IMR-90 (cell line): Measurements from ENCODE around the gene INO80E. TPM values are rescaled to one million over a fixed set of nuclear protein-coding genes. Genes with fewer than 3 reads are reported as not detected.

ENCODE experiments used
- polyA plus RNA-seq, 3 experiments: library from polyadenylated mRNA; depleted of rRNA; stranded (reverse); fragments of >200 nt; gene quantifications; 2 replicates each; pipeline ENCODE4 v1.2.3, GENCODE V29; 2012; ENCODE audit warnings: low replicate concordance in 1 of 3
- total RNA-seq: library from RNA; depleted of rRNA; stranded (reverse); fragments of >200 nt; gene quantifications from 2 replicates; pipeline ENCODE4 v1.2.3, GENCODE V29; 2012; rRNA removed

Gene INO80E
- total and polyA plus RNA-seq, 2 of the 4 experiments (the other 2 are of a cell fraction) = 40.9 to 42.1 TPM

Other genes with a start within 250 kb of the INO80E start
- gene ZG16, start 218.0 kb upstream of the INO80E start, total RNA-seq = not detected in 2 replicates
- gene ZG16, start 218.0 kb upstream of the INO80E start, polyA plus RNA-seq (2012; rRNA removed) = not detected in 2 replicates
- gene KIF22, start 205.5 kb upstream of the INO80E start, total RNA-seq = 40.8 and 43.0 TPM in 2 replicates
- 65.1 and 66.0 TPM in 2 replicates for gene KIF22, start 205.5 kb upstream of the INO80E start, polyA plus RNA-seq (2012; rRNA removed)
- 113 and 127 TPM in 2 replicates for gene MAZ, start 189.7 kb upstream of the INO80E start, total RNA-seq
- gene MAZ, start 189.7 kb upstream of the INO80E start, polyA plus RNA-seq (2012; rRNA removed) = 124 and 138 TPM in 2 replicates
- gene PRRT2, start 184.0 kb upstream of the INO80E start, total RNA-seq = 0.90 and 1.4 TPM in 2 replicates
- gene PRRT2, start 184.0 kb upstream of the INO80E start, polyA plus RNA-seq (2012; rRNA removed) = 10.5 and 10.7 TPM in 2 replicates
- gene PAGR1, start 180.1 kb upstream of the INO80E start, total RNA-seq = 10.6 and 15.3 TPM in 2 replicates
- 22.1 and 26.4 TPM in 2 replicates for gene PAGR1, start 180.1 kb upstream of the INO80E start, polyA plus RNA-seq (2012; rRNA removed)
- gene MVP, start 175.8 kb upstream of the INO80E start, total RNA-seq = 221 and 319 TPM in 2 replicates
- 204 and 231 TPM in 2 replicates for gene MVP, start 175.8 kb upstream of the INO80E start, polyA plus RNA-seq (2012; rRNA removed)
- 47.1 and 48.3 TPM in 2 replicates for gene CDIPT, start 133.0 kb upstream of the INO80E start, total RNA-seq
- 100 and 111 TPM in 2 replicates for gene CDIPT, start 133.0 kb upstream of the INO80E start, polyA plus RNA-seq (2012; rRNA removed)
- gene SEZ6L2, start 96.7 kb upstream of the INO80E start, total RNA-seq = 0.72 and 0.83 TPM in 2 replicates
- gene SEZ6L2, start 96.7 kb upstream of the INO80E start, polyA plus RNA-seq (2012; rRNA removed) = 10.0 and 10.5 TPM in 2 replicates
- gene ASPHD1, start 95.8 kb upstream of the INO80E start, total RNA-seq = 4.1 and 4.2 TPM in 2 replicates
- 14.5 and 15.7 TPM in 2 replicates for gene ASPHD1, start 95.8 kb upstream of the INO80E start, polyA plus RNA-seq (2012; rRNA removed)
- gene KCTD13, start 70.0 kb upstream of the INO80E start, total RNA-seq = 3.1 and 4.1 TPM in 2 replicates
- gene KCTD13, start 70.0 kb upstream of the INO80E start, polyA plus RNA-seq (2012; rRNA removed) = 20.7 and 22.2 TPM in 2 replicates
- 44.2 and 47.0 TPM in 2 replicates for gene TMEM219, start 34.2 kb upstream of the INO80E start, total RNA-seq
- gene TMEM219, start 34.2 kb upstream of the INO80E start, polyA plus RNA-seq (2012; rRNA removed) = 94.3 and 95.3 TPM in 2 replicates
- gene TAOK2, start 22.4 kb upstream of the INO80E start, total RNA-seq = 31.7 and 32.8 TPM in 2 replicates
- 23.0 and 26.4 TPM in 2 replicates for gene TAOK2, start 22.4 kb upstream of the INO80E start, polyA plus RNA-seq (2012; rRNA removed)
- 5.0 and 5.8 TPM in 2 replicates for gene HIRIP3, start 624 bp upstream of the INO80E start, total RNA-seq
- 10.5 and 13.7 TPM in 2 replicates for gene HIRIP3, start 624 bp upstream of the INO80E start, polyA plus RNA-seq (2012; rRNA removed)
- under 0.01 TPM in 1 of 2 replicates, not detected in the other for gene DOC2A, start 14.8 kb downstream of the INO80E start, total RNA-seq
- gene DOC2A, start 14.8 kb downstream of the INO80E start, polyA plus RNA-seq (2012; rRNA removed) = 0.48 and 0.50 TPM in 2 replicates
- gene C16orf92, start 27.0 kb downstream of the INO80E start, total RNA-seq = not detected in 2 replicates
- not detected in 2 replicates for gene C16orf92, start 27.0 kb downstream of the INO80E start, polyA plus RNA-seq (2012; rRNA removed)
- not detected in 2 replicates for gene TLCD3B, start 35.0 kb downstream of the INO80E start, total RNA-seq
- gene TLCD3B, start 35.0 kb downstream of the INO80E start, polyA plus RNA-seq (2012; rRNA removed) = 0.14 and 0.19 TPM in 2 replicates
- 1,576 and 1,697 TPM in 2 replicates for gene ALDOA, start 69.5 kb downstream of the INO80E start, total RNA-seq
- 1,990 and 2,139 TPM in 2 replicates for gene ALDOA, start 69.5 kb downstream of the INO80E start, polyA plus RNA-seq (2012; rRNA removed)
- 209 and 222 TPM in 2 replicates for gene PPP4C, start 79.8 kb downstream of the INO80E start, total RNA-seq
- 200 and 202 TPM in 2 replicates for gene PPP4C, start 79.8 kb downstream of the INO80E start, polyA plus RNA-seq (2012; rRNA removed)
- not detected in 2 replicates for gene TBX6, start 95.7 kb downstream of the INO80E start, total RNA-seq
- gene TBX6, start 95.7 kb downstream of the INO80E start, polyA plus RNA-seq (2012; rRNA removed) = 0.06 and 0.10 TPM in 2 replicates
- gene YPEL3, start 100.0 kb downstream of the INO80E start, total RNA-seq = 1.1 and 3.1 TPM in 2 replicates
- 25.6 and 33.3 TPM in 2 replicates for gene YPEL3, start 100.0 kb downstream of the INO80E start, polyA plus RNA-seq (2012; rRNA removed)
- under 0.01 and 0.28 TPM in 2 replicates for gene GDPD3, start 117.3 kb downstream of the INO80E start, total RNA-seq
- gene GDPD3, start 117.3 kb downstream of the INO80E start, polyA plus RNA-seq (2012; rRNA removed) = 2.8 and 19.5 TPM in 2 replicates
- 22.5 and 30.8 TPM in 2 replicates for gene MAPK3, start 127.0 kb downstream of the INO80E start, total RNA-seq
- gene MAPK3, start 127.0 kb downstream of the INO80E start, polyA plus RNA-seq (2012; rRNA removed) = 137 and 150 TPM in 2 replicates
- gene CORO1A, start 187.4 kb downstream of the INO80E start, total RNA-seq = 6.4 and 7.2 TPM in 2 replicates
- 13.2 and 16.7 TPM in 2 replicates for gene CORO1A, start 187.4 kb downstream of the INO80E start, polyA plus RNA-seq (2012; rRNA removed)
- 301 and 407 TPM in 2 replicates for gene BOLA2B, start 197.4 kb downstream of the INO80E start, total RNA-seq
- 90.1 and 121 TPM in 2 replicates for gene BOLA2B, start 197.4 kb downstream of the INO80E start, polyA plus RNA-seq (2012; rRNA removed)
- gene SLX1A, start 197.6 kb downstream of the INO80E start, total RNA-seq = 8.4 and 11.4 TPM in 2 replicates
- gene SLX1A, start 197.6 kb downstream of the INO80E start, polyA plus RNA-seq (2012; rRNA removed) = 35.1 and 44.4 TPM in 2 replicates
- gene SULT1A3, start 203.0 kb downstream of the INO80E start, total RNA-seq = 0.18 and 1.1 TPM in 2 replicates
- 12.8 and 17.2 TPM in 2 replicates for gene SULT1A3, start 203.0 kb downstream of the INO80E start, polyA plus RNA-seq (2012; rRNA removed)